A549 treated with AZD2906 at 1 μM for 4 hours (cell line): ENCODE results near the gene CCDC28A. TPM values are rescaled to one million over a fixed set of nuclear protein-coding genes. Genes with fewer than 3 reads are reported as not detected.

Source experiments
- total RNA-seq: library from RNA; stranded (reverse); fragments of 200-300 nt; extraction: Qiagen RNA extraction; gene quantifications from 5 replicates; pipeline ENCODE4 v1.2.3, GENCODE V29; 2022

Gene CCDC28A
- 11.0 to 13.2 TPM (median 12.2 TPM) in 5 replicates for total RNA-seq

GRCh38 chr6:138773177-138774091 is at the start of gene CCDC28A:
TSS of gene CCDC28A (plus strand) at chr6:138773769. CDS start at chr6:138776121, 2,352 bp downstream.

DNA sequence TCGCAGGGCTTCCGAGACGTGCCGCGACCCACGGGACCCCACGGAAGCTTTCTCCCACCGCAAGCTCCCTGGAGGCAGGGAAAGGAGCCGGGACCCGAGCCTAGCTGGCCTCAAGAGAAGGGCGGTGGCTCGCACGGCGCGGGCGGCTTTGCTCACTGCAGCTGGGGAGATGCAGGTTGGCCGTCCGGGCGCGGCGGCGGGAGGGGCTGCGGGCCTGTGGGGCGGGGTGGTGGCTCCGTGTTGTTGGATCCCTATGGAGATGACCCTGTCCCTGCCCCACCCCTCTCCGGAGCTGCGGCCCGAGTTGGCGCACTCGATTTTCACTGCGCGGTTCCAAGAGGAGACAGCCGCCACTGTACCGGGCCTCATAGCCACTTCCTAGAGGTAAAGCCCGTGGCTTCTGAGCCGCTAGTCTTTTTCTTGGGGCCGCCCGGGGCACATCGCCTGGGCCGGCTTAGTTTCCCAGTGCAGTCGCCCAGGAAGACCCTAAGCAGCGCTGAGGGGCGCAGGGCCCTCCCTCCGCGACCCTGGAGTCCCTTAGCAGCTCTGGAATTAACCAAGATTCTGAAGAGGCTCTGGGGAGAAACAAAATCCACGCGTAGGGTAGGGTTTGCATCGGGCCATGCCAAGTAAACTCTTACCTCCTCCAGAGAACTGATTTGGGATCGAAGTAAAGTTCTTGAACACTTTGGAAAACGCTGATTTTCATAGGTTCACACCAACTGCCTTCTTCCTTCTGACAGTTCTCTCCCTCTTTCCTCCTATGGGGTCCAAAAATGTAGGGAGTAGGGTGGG is 22.4 kb downstream of the CCDC28A start, which contains the start of gene ECT2L:
ECT2L (plus strand) TSS at position 279 of the 795 bp plus-strand sequence. CDS start 17,188 bp downstream, outside the sequence.

Other genes starting within 250 kb of the CCDC28A start
- gene ECT2L, start 22.3 kb downstream of the CCDC28A start, total RNA-seq, result not detected in 5 replicates
- gene REPS1, start 214.5 kb downstream of the CCDC28A start, total RNA-seq, result 23.5 to 26.6 TPM (median 25.2 TPM) in 5 replicates